Type B pancreatic cell (in vitro differentiated cells): ENCODE results near the gene MTMR3. TPM values are rescaled to one million over a fixed set of nuclear protein-coding genes. Genes with fewer than 3 reads are reported as not detected.

Experiments
- DNase-seq: peaks from one replicate; pipeline ENCODE4 v3.0.0; 2021; ENCODE audit warnings: mixed read lengths; ENCODE audit not compliant: unreplicated experiment; ENCODE audit errors: extremely low spot score
- H3K27ac Mint-ChIP-seq: 2 replicates; pipeline ENCODE4 v1.8.0; 2021; ENCODE audit warnings: mild to moderate bottlenecking, mixed read lengths
- H3K27me3 Mint-ChIP-seq: 2 replicates; pipeline ENCODE4 v1.8.0; 2021; ENCODE audit warnings: mixed read lengths
- H3K36me3 Mint-ChIP-seq: 2 replicates; pipeline ENCODE4 v1.8.0; 2021; ENCODE audit warnings: mixed read lengths
- H3K4me1 Mint-ChIP-seq: one replicate; pipeline ENCODE4 v1.8.0; 2021; ENCODE audit warnings: mixed read lengths; ENCODE audit not compliant: unreplicated experiment
- H3K4me3 Mint-ChIP-seq: 2 replicates; pipeline ENCODE4 v1.8.0; 2021; ENCODE audit warnings: mild to moderate bottlenecking, mixed read lengths
- H3K9me3 Mint-ChIP-seq: 2 replicates; pipeline ENCODE4 v1.8.0; 2021; ENCODE audit warnings: mixed read lengths
- total RNA-seq: library from RNA; stranded (reverse); gene quantifications from 2 replicates; pipeline ENCODE4 v1.2.1, GENCODE V29; 2021; ENCODE audit warnings: low replicate concordance
- TF ChIP-seq, protein P1 (sequence below): fragments of 200-600 bp; sonication (generic); conservative IDR thresholded peaks from 2 replicates; pipeline ENCODE4 v1.5.0; 2021; ENCODE audit warnings: antibody characterized with exemption, mild to moderate bottlenecking

The MTMR3 gene
- total RNA-seq, 1 donor from 2014 or later: 54.3 TPM

DNA sequence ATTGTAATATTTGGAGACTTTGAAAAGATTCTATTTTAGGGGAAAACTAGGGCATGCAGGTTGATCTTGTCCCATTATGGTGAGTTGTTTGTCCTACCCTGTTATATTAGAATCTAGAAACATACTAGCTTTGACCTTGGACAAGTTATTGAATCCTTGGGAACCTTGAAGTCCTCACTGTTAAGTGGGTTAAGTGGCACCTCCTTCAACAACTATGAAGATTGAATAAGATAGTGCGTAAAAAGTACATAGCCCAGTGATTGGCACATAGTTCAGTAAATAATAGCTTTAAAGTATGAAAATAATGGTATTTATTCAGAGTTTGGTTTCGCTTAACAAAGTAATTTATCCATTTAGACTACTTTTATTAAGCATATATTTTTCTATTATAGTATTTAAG is 51.6 kb downstream of the MTMR3 start:
- DNase-seq: no peak
- Mint-ChIP-seq H3K9me3 (peaks cover 3% of the 10 kb centered on the region), H3K4me1 (peaks cover 5% of the 10 kb centered on the region), H3K4me3 (no peak overlapping the region), H3K36me3 (peaks cover 6% of the 10 kb centered on the region), H3K27ac (no peak overlapping the region), H3K27me3 (no peaks in the 10 kb centered on the region)
- TF ChIP-seq, protein P1, sequence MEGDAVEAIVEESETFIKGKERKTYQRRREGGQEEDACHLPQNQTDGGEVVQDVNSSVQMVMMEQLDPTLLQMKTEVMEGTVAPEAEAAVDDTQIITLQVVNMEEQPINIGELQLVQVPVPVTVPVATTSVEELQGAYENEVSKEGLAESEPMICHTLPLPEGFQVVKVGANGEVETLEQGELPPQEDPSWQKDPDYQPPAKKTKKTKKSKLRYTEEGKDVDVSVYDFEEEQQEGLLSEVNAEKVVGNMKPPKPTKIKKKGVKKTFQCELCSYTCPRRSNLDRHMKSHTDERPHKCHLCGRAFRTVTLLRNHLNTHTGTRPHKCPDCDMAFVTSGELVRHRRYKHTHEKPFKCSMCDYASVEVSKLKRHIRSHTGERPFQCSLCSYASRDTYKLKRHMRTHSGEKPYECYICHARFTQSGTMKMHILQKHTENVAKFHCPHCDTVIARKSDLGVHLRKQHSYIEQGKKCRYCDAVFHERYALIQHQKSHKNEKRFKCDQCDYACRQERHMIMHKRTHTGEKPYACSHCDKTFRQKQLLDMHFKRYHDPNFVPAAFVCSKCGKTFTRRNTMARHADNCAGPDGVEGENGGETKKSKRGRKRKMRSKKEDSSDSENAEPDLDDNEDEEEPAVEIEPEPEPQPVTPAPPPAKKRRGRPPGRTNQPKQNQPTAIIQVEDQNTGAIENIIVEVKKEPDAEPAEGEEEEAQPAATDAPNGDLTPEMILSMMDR: no peak

GRCh38 chr22:29936186-29936585 is 53.2 kb downstream of the MTMR3 start:
- Mint-ChIP-seq H3K36me3 (peaks cover 8% of the 10 kb centered on the region), H3K27ac (no peak overlapping the region), H3K4me1 (peaks cover 5% of the 10 kb centered on the region), H3K27me3 (no peaks in the 10 kb centered on the region), H3K9me3 (peaks cover 4% of the 10 kb centered on the region), H3K4me3 (no peak overlapping the region)
- TF ChIP-seq, protein P1: no peak
- DNase-seq: no peak

DNA sequence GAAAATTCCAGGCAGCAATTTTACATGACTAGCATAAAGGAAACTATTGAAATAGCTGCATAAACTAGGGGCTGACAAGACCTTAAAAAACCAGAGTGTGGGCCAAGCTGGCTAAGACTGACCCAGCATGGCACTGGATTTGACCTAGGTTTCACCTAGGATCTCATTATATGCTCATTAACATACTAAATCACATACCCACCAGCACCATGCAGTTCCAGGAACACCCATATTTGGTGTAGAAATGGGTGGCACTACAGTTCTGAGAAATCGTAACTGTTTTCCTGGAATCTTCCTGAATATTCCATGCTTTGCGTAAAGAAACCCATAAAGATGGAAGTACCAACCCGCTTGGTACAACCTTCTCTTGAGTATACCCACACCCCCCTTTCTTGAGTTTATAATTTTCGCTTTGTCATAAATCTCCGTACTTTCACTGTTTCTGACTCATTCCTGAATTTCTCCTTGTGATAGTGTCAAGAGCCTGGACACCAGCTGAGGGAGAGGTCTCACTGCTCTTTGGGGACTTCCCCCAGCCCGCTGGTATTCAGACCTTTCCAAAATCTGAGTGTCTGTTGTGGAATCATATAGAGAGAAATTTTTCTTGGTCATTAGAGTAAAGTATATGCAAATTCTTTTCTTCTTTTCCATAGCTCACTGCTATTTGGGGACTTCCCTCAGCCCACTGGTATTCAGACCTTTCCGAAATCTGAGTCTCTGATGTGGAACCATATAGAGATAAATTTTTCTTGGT is 55.1 kb downstream of the MTMR3 start:
- Mint-ChIP-seq H3K9me3 (peaks cover 4% of the 10 kb centered on the region), H3K4me3 (no peak overlapping the region), H3K36me3 (peaks cover 11% of the 10 kb centered on the region), H3K4me1 (peaks cover 5% of the 10 kb centered on the region), H3K27ac (no peak overlapping the region), H3K27me3 (no peaks in the 10 kb centered on the region)
- TF ChIP-seq, protein P1: no peak
- DNase-seq: no peak

DNA sequence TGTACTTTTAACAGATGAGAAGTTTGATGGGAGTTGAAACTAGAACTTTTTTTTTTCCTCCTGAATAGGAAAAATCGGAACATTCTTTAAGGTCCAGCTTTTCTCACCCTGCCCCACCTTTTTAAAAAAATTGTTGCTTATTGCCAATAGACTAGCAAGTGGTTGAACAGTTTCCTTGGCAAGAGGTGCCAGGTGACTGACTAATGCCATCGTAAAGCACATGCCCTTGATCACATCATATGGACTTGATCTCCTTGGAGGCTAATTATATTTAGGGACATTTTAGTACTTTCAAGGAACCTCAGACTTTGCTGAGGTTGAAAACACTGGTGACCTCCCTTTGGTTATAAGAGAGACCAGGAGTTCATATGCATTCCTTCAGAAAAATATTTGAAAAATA is 57.6 kb downstream of the MTMR3 start:
- TF ChIP-seq, protein P1: no peak

GRCh38 chr22:29944339-29944738 is 61.4 kb downstream of the MTMR3 start:
- TF ChIP-seq, protein P1: no peak

More for the DNA sequence above, 57.6 kb downstream of the MTMR3 start:
- Mint-ChIP-seq H3K36me3 (peaks cover 11% of the 10 kb centered on the region), H3K4me3 (no peak overlapping the region), H3K27me3 (no peaks in the 10 kb centered on the region), H3K27ac (no peak overlapping the region), H3K9me3 (peaks cover 4% of the 10 kb centered on the region), H3K4me1 (peaks cover 9% of the 10 kb centered on the region)
- DNase-seq: no peak

More at GRCh38 chr22:29944339-29944738, 61.4 kb downstream of the MTMR3 start:
- DNase-seq: no peak
- H3K27ac Mint-ChIP-seq: no peak overlapping the region
- H3K4me1 Mint-ChIP-seq: peaks cover 31% of the 10 kb centered on the region
- H3K36me3 Mint-ChIP-seq: peaks cover 11% of the 10 kb centered on the region
- peaks cover 4% of the 10 kb centered on the region for H3K9me3 Mint-ChIP-seq
- H3K4me3 Mint-ChIP-seq: no peak overlapping the region
- no peaks in the 10 kb centered on the region for H3K27me3 Mint-ChIP-seq
